Measurements from ENCODE around the gene RAB22A. TPM values are rescaled to one million over a fixed set of nuclear protein-coding genes. Genes with fewer than 3 reads are reported as not detected.
"Not testable (repeated sequence)": the region's sequence is repeated elsewhere in the genome, so short reads cannot be mapped to it uniquely, and the experiment has no call there.

RAB22A gene
- polyA plus RNA-seq, 1 donor from 2014 or later, result 11.2 TPM

DNA sequence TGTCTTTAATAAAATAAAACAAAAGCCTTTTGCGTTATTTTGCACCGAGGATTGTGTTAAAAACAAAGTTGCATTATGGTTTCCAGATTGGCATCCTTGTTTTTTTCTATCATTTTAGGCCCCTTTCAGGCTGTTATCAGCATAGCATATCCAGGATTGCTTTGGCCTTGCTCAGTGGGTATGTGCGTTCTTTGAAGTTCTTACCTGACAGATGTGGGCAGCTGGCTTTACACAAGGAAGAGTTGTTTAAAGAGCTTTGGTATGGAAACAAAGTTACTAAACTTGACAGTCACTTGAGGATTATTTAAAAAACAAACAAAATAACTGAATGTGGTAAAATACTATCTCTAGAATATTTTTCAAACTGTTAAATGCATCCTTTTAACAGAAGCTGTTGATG, 86.1 kb downstream of the RAB22A start:
- Mint-ChIP-seq H3K27me3 (no peaks in the 10 kb centered on the region), H3K36me3 (peaks cover 4% of the 10 kb centered on the region), H3K27ac (no peak overlapping the region), H3K4me3 (no peak overlapping the region), H3K9me3 (no peaks in the 10 kb centered on the region), H3K4me1 (peaks cover 42 to 66% (median 51%) of the 10 kb centered on the region in 3 donors)

DNA sequence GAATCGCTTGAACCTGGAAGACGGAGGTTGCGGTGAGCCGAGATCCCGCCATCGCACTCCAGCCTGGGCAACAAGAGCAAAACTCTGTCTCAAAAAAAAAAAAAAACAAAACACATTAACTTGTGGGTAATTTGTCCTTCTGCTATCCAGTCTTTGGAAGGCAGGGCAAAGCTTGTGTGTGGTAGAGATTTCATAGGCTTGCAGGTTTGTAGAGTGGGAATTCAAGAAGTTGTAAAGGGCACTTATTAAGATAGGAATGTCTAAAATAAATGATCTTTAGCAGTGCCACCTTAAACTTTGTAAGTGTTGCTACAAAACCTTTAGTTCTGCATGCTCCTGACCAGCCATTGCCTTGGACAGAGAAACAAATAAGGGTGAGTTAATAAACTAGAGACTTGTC, 87.9 kb downstream of the RAB22A start:
- peaks cover 34 to 54% (median 37%) of the 10 kb centered on the region in 3 donors for H3K4me1 Mint-ChIP-seq
- no peak overlapping the region for H3K4me3 Mint-ChIP-seq
- no peak overlapping the region for H3K27ac Mint-ChIP-seq
- H3K27me3 Mint-ChIP-seq, result no peaks in the 10 kb centered on the region
- H3K9me3 Mint-ChIP-seq, result no peaks in the 10 kb centered on the region
- peaks cover 4% of the 10 kb centered on the region for H3K36me3 Mint-ChIP-seq

DNA sequence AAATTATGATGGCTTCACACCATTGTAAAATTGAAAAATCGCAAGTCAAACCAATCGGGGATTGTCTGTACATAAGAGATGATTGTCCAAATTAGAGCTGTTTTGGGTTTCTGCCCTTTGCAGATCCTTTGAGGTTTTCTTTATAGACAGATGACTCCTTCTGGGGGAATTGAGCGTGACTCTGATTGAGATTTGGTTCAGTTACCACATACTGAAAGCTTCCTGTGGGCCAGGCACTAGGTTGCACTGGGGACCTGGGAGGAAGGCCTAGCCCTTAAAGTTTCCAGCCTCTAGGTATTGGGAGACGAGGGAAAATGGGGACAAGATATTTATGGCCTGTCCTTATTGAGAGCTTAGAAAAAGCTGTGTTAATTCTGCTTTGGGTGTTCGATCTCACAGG, 88.7 kb downstream of the RAB22A start:
- Mint-ChIP-seq H3K4me1 (peaks cover 28 to 49% (median 30%) of the 10 kb centered on the region in 3 donors), H3K4me3 (peak overlapping the region in 1 of 4 donors; percentile 1), H3K36me3 (peaks cover 2% of the 10 kb centered on the region), H3K27ac (no peak overlapping the region), H3K9me3 (no peaks in the 10 kb centered on the region), H3K27me3 (no peaks in the 10 kb centered on the region)

DNA sequence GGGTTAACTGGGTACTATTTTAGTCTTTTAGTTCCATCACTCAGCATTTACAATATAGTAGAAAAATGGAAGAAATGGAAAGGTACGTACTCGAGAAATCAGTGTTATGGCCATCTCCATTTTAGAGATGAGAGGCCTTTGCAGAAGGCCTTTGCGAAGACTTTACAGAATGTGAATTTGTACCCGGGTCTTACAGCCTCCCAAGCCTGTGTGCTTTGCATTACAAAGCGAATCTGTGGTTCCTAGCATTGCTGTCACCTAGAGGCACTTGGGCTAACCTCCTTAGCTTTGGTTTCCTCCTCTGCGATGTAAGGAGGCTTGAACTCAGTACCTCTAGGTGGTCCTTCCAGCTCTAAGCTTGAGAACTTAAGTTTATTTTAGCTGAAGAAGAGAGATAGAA, 90.4 kb downstream of the RAB22A start:
- Mint-ChIP-seq H3K4me1 (peaks cover 16 to 37% (median 27%) of the 10 kb centered on the region in 3 donors), H3K27me3 (no peaks in the 10 kb centered on the region), H3K36me3 (no peaks in the 10 kb centered on the region), H3K9me3 (no peaks in the 10 kb centered on the region), H3K27ac (no peak overlapping the region), H3K4me3 (no peak overlapping the region)

DNA sequence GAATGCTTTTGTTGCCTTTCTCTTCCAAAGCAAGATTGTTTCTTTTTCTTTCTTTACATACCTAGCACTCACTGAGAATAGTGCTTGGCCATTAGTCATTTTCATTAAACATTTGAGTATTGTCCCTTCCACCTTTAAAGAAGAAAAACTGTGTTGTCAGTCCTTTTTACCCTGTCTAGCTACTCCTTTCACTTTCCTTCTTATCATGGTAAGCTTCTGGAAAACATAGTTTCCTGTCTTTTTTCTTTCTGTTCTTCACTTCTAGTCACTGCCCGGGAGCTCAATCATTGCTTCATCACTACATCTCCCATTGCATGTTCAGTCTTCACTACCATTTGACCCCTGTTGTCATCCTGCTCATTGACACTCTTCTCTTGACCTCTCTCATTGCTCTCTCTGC, 91.6 kb downstream of the RAB22A start:
- Mint-ChIP-seq H3K4me3 (no peak overlapping the region), H3K4me1 (peaks cover 15 to 31% (median 22%) of the 10 kb centered on the region in 3 donors), H3K27ac (no peak overlapping the region), H3K9me3 (no peaks in the 10 kb centered on the region), H3K36me3 (no peaks in the 10 kb centered on the region), H3K27me3 (no peaks in the 10 kb centered on the region)

- Mint-ChIP-seq H3K36me3 (no peaks in the 10 kb centered on the region), H3K4me3 (no peak overlapping the region), H3K27ac (no peak overlapping the region), H3K27me3 (no peaks in the 10 kb centered on the region), H3K4me1 (peaks cover 14 to 26% (median 23%) of the 10 kb centered on the region in 3 donors), H3K9me3 (no peaks in the 10 kb centered on the region)
Measured at GRCh38 chr20:58402305-58402704, 92.8 kb downstream of the RAB22A start.

DNA sequence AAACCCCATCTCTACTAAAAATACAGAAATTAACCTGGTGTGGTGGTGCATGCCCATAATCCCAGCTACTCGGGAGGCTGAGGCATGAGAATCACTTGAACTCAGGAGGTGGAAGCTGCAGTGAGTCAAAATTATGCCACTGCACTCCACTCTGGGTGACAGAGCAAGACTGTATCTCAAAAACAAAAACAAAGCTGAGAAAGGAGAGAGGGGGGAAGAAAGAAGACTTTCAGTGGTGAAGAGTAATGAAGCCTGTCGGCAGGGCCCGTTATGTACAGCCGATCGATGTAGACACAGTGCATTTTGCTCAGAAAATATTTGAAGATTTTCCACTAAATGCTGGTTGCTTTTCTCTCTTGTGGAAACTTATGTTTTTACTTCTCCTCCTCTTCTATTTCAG, 93.3 kb downstream of the RAB22A start:
- no peak overlapping the region for H3K27ac Mint-ChIP-seq
- no peak overlapping the region for H3K4me3 Mint-ChIP-seq
- peaks cover 19 to 27% (median 23%) of the 10 kb centered on the region in 3 donors for H3K4me1 Mint-ChIP-seq
- H3K36me3 Mint-ChIP-seq, result no peaks in the 10 kb centered on the region
- H3K9me3 Mint-ChIP-seq, result no peaks in the 10 kb centered on the region
- H3K27me3 Mint-ChIP-seq, result no peaks in the 10 kb centered on the region

- Mint-ChIP-seq H3K9me3 (no peaks in the 10 kb centered on the region), H3K27ac (no peak overlapping the region), H3K4me1 (peaks cover 23 to 27% (median 23%) of the 10 kb centered on the region in 3 donors), H3K4me3 (no peak overlapping the region), H3K27me3 (no peaks in the 10 kb centered on the region), H3K36me3 (no peaks in the 10 kb centered on the region)
Measured at GRCh38 chr20:58403272-58403671, 93.8 kb downstream of the RAB22A start.

GRCh38 chr20:58405504-58406291, 96.2 kb downstream of the RAB22A start:
- H3K9me3 Mint-ChIP-seq, result no peaks in the 10 kb centered on the region
- H3K36me3 Mint-ChIP-seq, result no peaks in the 10 kb centered on the region
- peaks cover 25 to 29% (median 27%) of the 10 kb centered on the region in 3 donors for H3K4me1 Mint-ChIP-seq
- no peak overlapping the region for H3K27ac Mint-ChIP-seq
- H3K27me3 Mint-ChIP-seq, result no peaks in the 10 kb centered on the region
- H3K4me3 Mint-ChIP-seq, result no peak overlapping the region

DNA sequence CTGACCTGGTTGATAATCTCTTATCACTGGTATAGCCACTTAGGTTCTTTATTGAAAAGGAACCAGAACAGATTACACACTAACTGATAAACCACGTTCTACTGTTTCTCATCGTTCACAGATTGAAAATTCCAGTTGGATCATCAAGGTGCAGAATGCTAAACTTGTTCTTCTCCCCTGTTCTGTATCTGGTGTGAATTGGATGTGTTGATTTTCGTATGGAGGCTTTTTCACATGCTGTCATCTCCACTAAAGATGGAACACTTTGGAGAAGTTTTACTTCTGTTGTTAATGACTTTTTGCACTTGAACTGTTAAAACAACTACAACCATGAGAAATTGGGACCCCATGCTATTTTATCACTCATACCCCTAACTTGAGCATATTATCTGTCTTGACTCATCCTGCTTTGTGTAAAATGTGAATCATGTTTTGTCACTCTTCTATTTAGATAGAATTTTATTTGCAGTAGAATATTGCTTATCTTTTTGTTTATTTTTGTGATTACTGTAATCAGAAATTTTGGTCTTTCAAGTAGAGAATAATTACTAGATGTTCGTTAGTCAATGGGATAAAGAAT, 97.0 kb downstream of the RAB22A start:
- H3K27me3 Mint-ChIP-seq, result no peaks in the 10 kb centered on the region
- peaks cover 26 to 31% (median 26%) of the 10 kb centered on the region in 3 donors for H3K4me1 Mint-ChIP-seq
- H3K27ac Mint-ChIP-seq, result peak overlapping the region in 1 of 3 donors; percentile 35
- H3K36me3 Mint-ChIP-seq, result no peaks in the 10 kb centered on the region
- no peak overlapping the region for H3K4me3 Mint-ChIP-seq
- no peaks in the 10 kb centered on the region for H3K9me3 Mint-ChIP-seq

DNA sequence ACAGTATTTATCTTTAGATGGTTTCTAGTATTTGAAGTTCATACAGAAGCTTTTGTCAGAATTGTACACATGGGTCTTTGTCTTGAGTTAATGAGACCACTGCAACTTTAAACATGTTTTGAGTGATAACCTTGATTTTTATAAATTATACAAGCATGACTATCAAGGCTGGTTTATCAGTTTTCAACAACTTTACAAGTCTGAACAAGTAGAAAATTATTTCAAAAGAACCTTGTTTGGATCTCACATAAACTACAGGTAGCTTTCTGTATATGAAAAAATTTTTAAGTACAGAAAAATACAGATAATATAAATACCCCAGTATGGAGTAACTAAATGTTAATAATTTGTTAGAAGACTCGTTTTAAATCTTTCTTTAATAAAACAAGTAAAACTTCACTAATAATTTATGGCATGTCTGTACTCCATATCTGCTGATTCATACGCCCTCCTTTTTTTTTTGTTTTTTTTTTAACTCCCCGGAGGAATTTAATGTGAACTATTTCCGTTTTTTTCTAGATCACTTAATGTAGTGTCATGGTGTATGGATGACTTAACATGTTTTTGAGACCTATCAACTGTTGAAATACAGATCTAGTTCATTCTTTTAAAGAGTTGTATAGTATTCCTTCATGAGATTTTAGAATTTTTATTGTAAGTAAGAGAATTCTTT, 97.8 kb downstream of the RAB22A start:
- Mint-ChIP-seq H3K27me3 (no peaks in the 10 kb centered on the region), H3K36me3 (no peaks in the 10 kb centered on the region), H3K4me3 (peak overlapping the region in 2 of 4 donors; percentile 39 to 72), H3K27ac (peak overlapping the region in 1 of 3 donors; percentile 60), H3K4me1 (peaks cover 26 to 31% (median 26%) of the 10 kb centered on the region in 3 donors), H3K9me3 (no peaks in the 10 kb centered on the region)

DNA sequence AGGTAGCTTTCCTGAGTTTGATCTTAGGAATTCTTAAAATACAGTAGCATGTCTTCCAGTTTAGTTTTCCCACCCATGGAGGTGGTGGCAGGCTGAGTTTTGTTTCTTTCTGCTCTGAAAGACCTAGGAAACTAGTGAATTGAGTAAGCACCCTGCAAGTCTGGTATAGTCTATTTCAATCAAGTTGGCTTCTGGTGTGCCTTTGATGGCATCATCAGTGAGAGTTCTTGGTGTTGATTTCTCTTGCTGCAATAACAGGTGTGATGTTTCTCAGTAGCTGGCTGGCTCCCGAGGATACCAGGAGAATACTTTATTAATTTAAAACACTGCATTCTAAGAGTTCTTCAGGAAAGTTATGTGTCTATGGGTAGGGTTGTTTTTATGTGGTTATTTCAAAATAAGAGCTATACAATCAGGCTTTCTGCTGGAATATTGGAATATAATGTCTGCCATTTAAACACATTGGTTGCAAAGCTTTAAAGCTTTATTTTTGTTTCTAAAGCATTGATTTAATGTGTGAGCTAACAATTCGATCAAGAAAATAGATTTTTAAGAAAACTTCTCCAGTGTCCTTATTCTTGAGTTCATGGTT, 98.5 kb downstream of the RAB22A start:
- peak overlapping the region in 2 of 4 donors; percentile 57 to 72 for H3K4me3 Mint-ChIP-seq
- H3K4me1 Mint-ChIP-seq, result peaks cover 26 to 31% (median 28%) of the 10 kb centered on the region in 3 donors
- peak overlapping the region; percentile 12 to 84 (median 33) for H3K27ac Mint-ChIP-seq

GRCh38 chr20:58408603-58409246, 99.2 kb downstream of the RAB22A start:
- no peaks in the 10 kb centered on the region for H3K36me3 Mint-ChIP-seq
- H3K27ac Mint-ChIP-seq, result peak overlapping the region in 2 of 3 donors; percentile 12 to 33
- no peaks in the 10 kb centered on the region for H3K27me3 Mint-ChIP-seq
- peaks cover 26 to 31% (median 28%) of the 10 kb centered on the region in 3 donors for H3K4me1 Mint-ChIP-seq
- H3K9me3 Mint-ChIP-seq, result no peaks in the 10 kb centered on the region
- peak overlapping the region in 2 of 4 donors; percentile 57 to 72 for H3K4me3 Mint-ChIP-seq

More for the DNA sequence above, 98.5 kb downstream of the RAB22A start:
- H3K27me3 Mint-ChIP-seq, result no peaks in the 10 kb centered on the region
- H3K9me3 Mint-ChIP-seq, result no peaks in the 10 kb centered on the region
- no peaks in the 10 kb centered on the region for H3K36me3 Mint-ChIP-seq

- not testable (repeated sequence) for H3K4me3 Mint-ChIP-seq, H3K27me3 Mint-ChIP-seq, H3K36me3 Mint-ChIP-seq, H3K9me3 Mint-ChIP-seq, H3K27ac Mint-ChIP-seq
- H3K4me1 Mint-ChIP-seq, result peaks cover 24 to 31% (median 28%) of the 10 kb centered on the region in 3 donors
Measured at GRCh38 chr20:58414216-58414615, 104.7 kb downstream of the RAB22A start.

All from IgD-negative memory B cell (primary cell).